Mucosa of stomach (tissue), 1 donor: ENCODE data around the gene ASAP2.
A peak's percentile ranks its signal among the peaks of the same experiment; 100 is the strongest.

Experiments used
- H3K27me3 ChIP-seq: one replicate; pipeline ENCODE4 v1.7.0; 2013; ENCODE audit warnings: mild to moderate bottlenecking, low read length; ENCODE audit not compliant: control insufficient read depth, insufficient read depth
- H3K36me3 ChIP-seq: one replicate; pipeline ENCODE4 v1.7.0; 2013; ENCODE audit warnings: low read length; ENCODE audit not compliant: control insufficient read depth, insufficient read depth
- H3K4me1 ChIP-seq: one replicate; pipeline ENCODE4 v1.7.0; 2013; ENCODE audit warnings: mild to moderate bottlenecking, low read length; ENCODE audit not compliant: control insufficient read depth, insufficient read depth
- H3K4me3 ChIP-seq: one replicate; pipeline ENCODE4 v1.7.0; 2013; ENCODE audit warnings: low read length
- H3K9ac ChIP-seq: one replicate; pipeline ENCODE4 v1.7.0; 2013; ENCODE audit warnings: mild to moderate bottlenecking, low read length, moderate library complexity
- H3K9me3 ChIP-seq: one replicate; pipeline ENCODE4 v1.7.0; 2013; ENCODE audit warnings: mild to moderate bottlenecking, low read length, moderate library complexity; ENCODE audit not compliant: control insufficient read depth
- donor health status: Pancreatic carcinoma.

Gene ASAP2

GRCh38 chr2:9292426-9292825 lies 85.8 kb downstream of the ASAP2 start:
- peaks cover 19% of the 10 kb centered on the region for H3K4me1 ChIP-seq
- H3K9ac ChIP-seq, result no peak overlapping the region
- no peaks in the 10 kb centered on the region for H3K9me3 ChIP-seq
- no peaks in the 10 kb centered on the region for H3K36me3 ChIP-seq
- no peaks in the 10 kb centered on the region for H3K27me3 ChIP-seq
- no peak overlapping the region for H3K4me3 ChIP-seq

- Histone ChIP-seq H3K9me3 (no peaks in the 10 kb centered on the region), H3K36me3 (no peaks in the 10 kb centered on the region), H3K27me3 (no peaks in the 10 kb centered on the region), H3K4me1 (peaks cover 11% of the 10 kb centered on the region), H3K9ac (no peak overlapping the region), H3K4me3 (no peak overlapping the region)
Observed at GRCh38 chr2:9294764-9295163, 88.2 kb downstream of the ASAP2 start.

DNA sequence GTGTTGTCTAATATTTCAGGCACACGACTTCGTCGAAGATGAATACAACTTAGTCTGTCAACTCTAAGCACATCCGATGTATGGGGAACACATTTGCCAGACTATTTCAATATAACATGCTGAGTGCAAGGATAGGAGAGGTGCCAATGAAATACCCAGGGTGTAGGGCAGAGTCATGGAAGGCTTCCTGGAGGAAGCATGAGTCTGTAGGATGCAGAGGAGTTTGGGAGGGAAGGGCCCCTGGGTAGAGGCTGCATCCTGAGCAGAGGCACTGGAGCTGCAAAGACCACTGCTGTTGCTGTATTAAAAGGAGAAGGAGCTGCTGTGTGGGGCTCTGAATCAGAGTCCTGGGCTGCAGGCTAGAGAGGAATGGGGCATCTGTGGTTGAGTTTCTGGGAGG lies 89.9 kb downstream of the ASAP2 start:
- H3K27me3 ChIP-seq, result no peaks in the 10 kb centered on the region
- H3K9me3 ChIP-seq, result no peaks in the 10 kb centered on the region
- peaks cover 11% of the 10 kb centered on the region for H3K4me1 ChIP-seq
- no peak overlapping the region for H3K4me3 ChIP-seq
- no peak overlapping the region for H3K9ac ChIP-seq
- no peaks in the 10 kb centered on the region for H3K36me3 ChIP-seq

DNA sequence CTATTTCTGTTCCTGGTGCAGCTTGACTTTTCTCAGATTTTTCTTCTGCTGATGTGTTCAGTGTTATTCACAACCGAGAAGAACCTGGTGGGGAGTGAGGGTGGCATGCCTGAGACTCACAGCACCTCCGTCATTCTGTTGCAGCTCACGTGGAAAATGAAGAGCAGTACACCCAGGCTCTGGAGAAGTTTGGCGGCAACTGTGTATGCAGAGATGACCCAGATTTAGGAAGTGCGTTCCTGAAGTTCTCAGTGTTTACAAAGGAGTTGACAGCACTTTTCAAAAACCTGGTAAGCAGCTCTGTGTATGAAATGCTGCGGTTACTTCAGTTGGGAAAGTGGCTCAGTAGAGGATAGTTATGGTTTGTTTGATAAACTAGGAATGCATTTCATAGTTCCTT lies 90.5 kb downstream of the ASAP2 start:
- no peaks in the 10 kb centered on the region for H3K36me3 ChIP-seq
- H3K9ac ChIP-seq, result no peak overlapping the region
- H3K9me3 ChIP-seq, result no peaks in the 10 kb centered on the region
- no peaks in the 10 kb centered on the region for H3K27me3 ChIP-seq
- H3K4me3 ChIP-seq, result no peak overlapping the region
- peaks cover 11% of the 10 kb centered on the region for H3K4me1 ChIP-seq

DNA sequence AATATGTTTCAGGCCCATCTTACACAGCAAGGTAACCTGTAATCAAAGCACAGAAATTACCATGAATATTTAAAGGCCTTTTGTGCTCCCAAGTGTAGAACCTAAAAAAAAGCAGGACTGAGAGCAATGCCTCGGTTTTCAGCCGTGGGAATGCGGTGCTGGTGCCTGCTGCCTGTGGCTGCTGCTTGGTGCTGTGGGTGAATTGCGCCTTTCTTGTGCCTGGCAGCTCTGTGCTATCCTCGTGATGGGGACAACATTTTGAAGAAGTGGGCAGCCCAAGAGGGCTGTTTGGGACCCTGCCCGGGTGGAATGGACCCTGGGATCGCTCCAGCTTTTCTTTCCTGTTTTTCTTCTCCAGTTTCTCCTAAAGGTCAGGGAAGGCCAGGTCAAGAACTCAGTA lies 91.2 kb downstream of the ASAP2 start:
- Histone ChIP-seq H3K4me1 (peaks cover 14% of the 10 kb centered on the region), H3K36me3 (no peaks in the 10 kb centered on the region), H3K9me3 (no peaks in the 10 kb centered on the region), H3K27me3 (no peaks in the 10 kb centered on the region), H3K4me3 (no peak overlapping the region), H3K9ac (no peak overlapping the region)

- Histone ChIP-seq H3K4me3 (no peak overlapping the region), H3K9me3 (no peaks in the 10 kb centered on the region), H3K9ac (no peak overlapping the region), H3K36me3 (no peaks in the 10 kb centered on the region), H3K27me3 (no peaks in the 10 kb centered on the region), H3K4me1 (peaks cover 22% of the 10 kb centered on the region)
Observed at GRCh38 chr2:9298583-9298982, 92.0 kb downstream of the ASAP2 start.

GRCh38 chr2:9299161-9300100 lies 92.8 kb downstream of the ASAP2 start:
- no peak overlapping the region for H3K4me3 ChIP-seq
- H3K9me3 ChIP-seq, result no peaks in the 10 kb centered on the region
- H3K4me1 ChIP-seq, result peaks cover 30% of the 10 kb centered on the region
- H3K27me3 ChIP-seq, result no peaks in the 10 kb centered on the region
- no peaks in the 10 kb centered on the region for H3K36me3 ChIP-seq
- no peak overlapping the region for H3K9ac ChIP-seq

- no peaks in the 10 kb centered on the region for H3K27me3 ChIP-seq
- no peak overlapping the region for H3K4me3 ChIP-seq
- H3K9me3 ChIP-seq, result no peaks in the 10 kb centered on the region
- no peak overlapping the region for H3K9ac ChIP-seq
- H3K36me3 ChIP-seq, result no peaks in the 10 kb centered on the region
- peaks cover 25% of the 10 kb centered on the region for H3K4me1 ChIP-seq
Observed at GRCh38 chr2:9300214-9300613, 93.6 kb downstream of the ASAP2 start.

- H3K4me1 ChIP-seq, result peaks cover 25% of the 10 kb centered on the region
- H3K27me3 ChIP-seq, result no peaks in the 10 kb centered on the region
- no peaks in the 10 kb centered on the region for H3K9me3 ChIP-seq
- H3K4me3 ChIP-seq, result no peak overlapping the region
- no peak overlapping the region for H3K9ac ChIP-seq
- H3K36me3 ChIP-seq, result no peaks in the 10 kb centered on the region
Observed at GRCh38 chr2:9300829-9301453, 94.3 kb downstream of the ASAP2 start.

DNA sequence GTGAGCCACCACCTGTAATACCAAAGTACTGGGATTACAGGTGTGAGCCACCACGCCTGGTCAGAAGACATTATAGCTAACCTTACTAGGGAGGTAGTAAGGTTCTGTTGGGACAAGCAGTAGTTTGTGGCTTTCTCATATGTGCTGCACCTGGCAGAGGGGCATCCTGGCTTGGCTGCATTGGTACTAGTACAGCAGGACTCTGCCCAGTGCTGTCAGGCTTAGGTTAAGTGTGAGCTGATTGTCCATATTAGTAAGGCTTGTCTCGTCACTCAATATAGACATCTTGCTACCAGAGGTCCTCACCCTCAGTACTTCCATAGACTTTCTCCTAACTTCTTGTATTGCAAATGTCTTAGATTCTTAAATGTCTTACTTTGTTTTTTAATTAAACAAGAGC lies 96.1 kb downstream of the ASAP2 start:
- Histone ChIP-seq H3K9me3 (no peaks in the 10 kb centered on the region), H3K9ac (no peak overlapping the region), H3K4me3 (no peak overlapping the region), H3K27me3 (no peaks in the 10 kb centered on the region), H3K36me3 (no peaks in the 10 kb centered on the region), H3K4me1 (peaks cover 41% of the 10 kb centered on the region)

GRCh38 chr2:9303528-9304225 lies 97.1 kb downstream of the ASAP2 start:
- H3K27me3 ChIP-seq, result no peaks in the 10 kb centered on the region
- H3K9me3 ChIP-seq, result no peaks in the 10 kb centered on the region
- H3K4me1 ChIP-seq, result peaks cover 40% of the 10 kb centered on the region
- no peaks in the 10 kb centered on the region for H3K36me3 ChIP-seq
- H3K4me3 ChIP-seq, result no peak overlapping the region
- H3K9ac ChIP-seq, result no peak overlapping the region

DNA sequence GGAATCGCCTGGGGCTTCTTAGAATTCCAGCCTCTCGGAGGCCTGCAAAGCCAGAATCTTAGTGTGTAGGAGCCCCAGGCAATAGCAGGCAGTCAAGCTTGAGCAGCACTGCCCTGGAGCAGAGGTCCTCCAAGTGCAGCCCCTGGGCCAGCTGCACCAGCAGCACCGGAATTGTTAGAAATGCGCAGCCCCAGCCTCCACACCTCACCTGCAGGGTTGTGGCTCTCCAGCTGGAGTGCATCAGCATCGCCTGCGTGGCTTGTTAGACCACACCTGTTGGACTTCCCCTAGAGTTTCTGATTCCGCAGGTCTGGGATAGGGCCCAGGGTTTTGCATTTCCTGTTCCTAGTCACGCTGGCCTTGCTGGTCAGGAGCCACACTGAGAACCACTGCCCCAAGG lies 100.3 kb downstream of the ASAP2 start:
- no peaks in the 10 kb centered on the region for H3K9me3 ChIP-seq
- H3K9ac ChIP-seq, result peak overlapping the region; percentile 46
- H3K4me3 ChIP-seq, result no peak overlapping the region
- no peaks in the 10 kb centered on the region for H3K36me3 ChIP-seq
- H3K4me1 ChIP-seq, result peaks cover 59% of the 10 kb centered on the region
- no peaks in the 10 kb centered on the region for H3K27me3 ChIP-seq
